NCI-H187 (cell line): ENCODE results near the gene ANKDD1A.

Experiments
- DNase-seq, 2 experiments: peaks; one replicate each; lab custom pipeline; 2025; lab: John Stamatoyannopoulos, UW

ANKDD1A gene

DNA sequence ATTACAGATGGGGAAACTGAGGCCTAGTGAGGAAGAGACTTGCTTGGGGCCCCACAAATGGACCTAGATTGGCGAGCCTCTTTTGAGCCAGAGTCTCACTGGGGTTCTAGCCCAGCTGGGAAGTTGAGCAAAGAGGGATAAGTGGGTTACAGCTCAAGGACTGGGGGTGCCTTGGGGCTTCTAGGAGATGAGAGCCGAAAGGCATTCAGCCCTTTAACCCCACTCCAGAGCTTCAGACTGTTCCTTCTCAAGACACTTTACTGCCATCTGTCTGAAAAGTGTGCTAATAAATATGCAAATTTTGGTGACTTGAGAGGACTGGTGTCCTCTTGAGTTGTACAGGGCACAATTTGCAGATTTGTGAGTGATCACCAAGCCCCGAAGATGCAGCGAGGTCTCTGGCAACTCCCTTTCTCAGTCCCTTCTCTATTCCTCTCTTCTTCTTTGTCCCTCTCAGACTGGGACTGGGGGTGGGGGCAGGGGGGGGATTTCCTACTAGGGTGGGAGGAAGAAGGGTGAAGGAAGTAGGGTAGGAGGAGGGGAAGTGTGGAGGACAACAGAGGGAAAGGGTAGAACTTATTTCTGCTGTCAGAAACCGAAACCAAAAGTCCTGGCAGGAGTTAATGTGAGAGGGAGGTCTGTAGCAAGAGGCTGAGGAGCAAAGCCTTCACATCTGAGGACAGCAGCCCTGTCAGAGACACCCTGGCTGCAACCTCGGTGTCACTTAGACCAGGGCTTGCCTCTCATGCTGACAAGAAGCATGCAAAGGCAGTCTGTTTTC, 16.2 kb upstream of the ANKDD1A start:
- no peak for DNase-seq

GRCh38 chr15:64896371-64897069, 15.2 kb upstream of the ANKDD1A start:
- DNase-seq = no peak

DNA sequence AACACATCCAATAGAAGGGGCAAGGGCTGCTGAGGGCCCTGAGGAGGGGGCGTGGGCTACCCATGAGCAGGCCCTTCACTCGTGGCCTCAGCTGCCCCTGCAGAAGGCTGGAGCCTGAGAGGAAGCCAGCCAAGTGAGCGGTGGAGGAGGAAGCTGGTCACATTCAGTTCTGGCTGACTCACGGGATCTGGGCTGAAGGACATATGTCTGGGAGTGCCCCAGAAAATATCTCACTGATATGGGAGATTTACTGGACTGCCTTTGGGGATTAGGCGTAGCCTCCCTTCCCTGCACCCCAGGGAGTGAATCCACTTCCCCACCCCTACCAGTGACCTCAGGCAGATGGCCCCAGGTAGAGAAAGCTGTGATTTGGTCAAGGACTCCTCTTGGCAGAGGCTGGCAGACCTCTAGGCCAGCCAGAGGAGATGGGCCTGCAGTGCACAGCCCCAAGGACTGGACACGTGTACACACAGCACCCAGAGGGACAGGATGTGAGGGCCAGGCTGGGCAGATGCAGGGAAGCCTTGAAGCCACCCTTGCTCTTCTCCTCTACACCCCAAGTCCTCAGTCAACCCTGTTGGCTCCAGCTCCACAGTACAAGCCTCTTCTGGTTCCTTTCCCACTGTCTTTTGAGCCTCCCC, 14.2 kb upstream of the ANKDD1A start:
- no peak for DNase-seq

DNA sequence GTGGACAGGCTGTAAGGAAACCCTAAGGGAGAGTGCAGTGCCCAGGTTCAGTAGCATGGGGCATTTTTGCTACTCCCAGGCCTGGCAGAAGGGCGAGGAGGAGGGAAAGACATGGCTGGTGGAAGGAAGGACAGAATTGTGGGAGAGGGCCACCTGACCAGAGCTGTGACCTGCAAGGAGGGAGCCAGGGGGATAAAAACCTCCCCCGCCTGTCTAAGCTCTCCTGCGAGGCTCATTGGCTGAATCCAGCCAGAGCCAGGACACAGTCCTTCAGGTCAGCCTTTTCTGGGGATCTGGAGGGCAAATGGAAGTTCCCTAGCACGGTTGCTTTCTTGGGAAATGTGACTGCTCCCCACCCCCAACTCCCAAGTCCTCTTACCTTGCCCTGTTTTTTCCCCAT, 13.3 kb upstream of the ANKDD1A start:
- no peak for DNase-seq

DNA sequence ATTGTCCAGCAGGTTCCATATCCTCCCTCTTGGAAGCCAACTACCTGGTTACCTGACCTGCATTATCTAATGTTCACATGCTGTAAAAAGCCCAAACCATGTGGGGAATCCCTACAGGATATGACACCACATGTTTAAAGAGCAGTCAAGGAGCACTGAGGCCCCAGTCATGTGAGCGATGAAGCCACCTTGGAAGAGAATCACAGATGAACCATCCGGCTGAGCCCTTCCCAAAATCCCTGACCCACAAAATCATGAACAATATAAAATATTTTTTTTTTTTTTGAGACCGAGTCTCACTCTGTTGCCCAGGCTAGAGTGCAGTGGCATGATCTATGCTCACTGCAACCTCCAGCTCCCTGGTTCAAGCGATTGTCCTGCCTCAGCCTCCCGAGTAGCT, 10.6 kb upstream of the ANKDD1A start:
- no peak for DNase-seq

DNA sequence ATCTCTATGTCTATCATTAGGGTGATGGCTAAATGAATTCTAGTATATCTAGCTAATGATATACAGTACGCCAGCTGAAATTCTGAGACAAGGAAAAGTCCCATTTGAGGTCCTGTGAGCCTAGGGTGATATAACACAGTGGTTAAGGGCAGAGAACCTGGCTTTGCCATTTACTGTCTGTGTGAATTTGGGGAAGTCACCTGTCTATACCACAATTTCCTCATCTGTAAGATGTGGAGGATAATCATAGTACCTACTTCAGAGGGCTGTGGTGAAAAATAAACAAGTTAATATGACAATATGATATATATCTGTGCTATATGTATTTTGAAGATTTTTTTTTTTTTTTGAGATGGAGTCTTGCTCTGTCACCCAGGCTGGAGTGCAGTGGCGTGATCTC, 9.8 kb upstream of the ANKDD1A start:
- DNase-seq = no peak

DNA sequence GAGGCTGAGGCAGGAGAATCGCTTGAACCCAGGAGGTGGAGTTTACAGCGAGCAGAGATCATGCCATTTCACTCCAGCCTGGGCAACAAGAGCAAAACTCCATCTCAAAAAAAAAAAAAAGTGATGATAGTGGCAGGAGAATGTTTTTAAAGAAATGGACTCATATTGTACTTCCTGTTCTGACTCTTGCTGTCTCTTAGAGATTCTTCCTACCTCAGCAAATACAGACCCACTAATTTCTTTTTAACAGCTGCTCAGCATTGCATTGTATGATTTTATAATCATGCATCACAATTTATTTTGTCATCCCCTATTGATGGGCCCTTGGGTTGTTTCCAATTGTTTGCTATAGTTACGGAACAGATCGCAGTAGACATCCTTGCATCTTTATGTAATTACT, 8.8 kb upstream of the ANKDD1A start:
- no peak for DNase-seq

DNA sequence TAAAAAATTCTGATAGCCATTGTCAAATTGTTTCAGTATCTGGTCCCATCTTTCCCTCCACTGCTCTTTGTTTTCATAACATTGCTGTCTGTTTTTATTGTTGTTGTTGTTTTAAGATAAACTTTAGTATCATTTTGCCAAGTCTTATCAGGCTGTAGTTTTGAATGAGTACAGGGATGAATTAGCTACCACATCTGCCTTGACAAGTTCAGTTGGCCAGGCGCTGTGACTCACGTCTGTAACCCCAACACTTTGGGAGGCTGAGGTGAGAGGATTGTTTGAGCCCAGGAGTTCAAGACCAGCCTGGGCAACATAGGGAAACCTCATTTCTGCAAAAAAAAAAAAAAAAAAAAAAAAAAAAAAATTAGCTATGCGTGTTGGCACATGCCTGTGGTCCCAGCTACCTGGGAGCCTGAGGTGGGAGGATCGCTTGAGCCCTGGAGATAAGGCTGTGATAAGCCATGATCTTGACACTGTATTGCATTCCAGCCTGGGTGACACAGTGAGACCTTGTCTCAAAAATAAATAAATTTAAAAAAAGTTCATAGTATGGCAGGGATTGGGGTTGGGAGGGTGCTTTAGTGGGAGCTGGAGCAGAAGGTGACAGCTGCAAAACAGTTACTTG, 8.3 kb upstream of the ANKDD1A start:
- no peak for DNase-seq

- no peak for DNase-seq
Measured at GRCh38 chr15:64904189-64904588, 7.5 kb upstream of the ANKDD1A start.

DNA sequence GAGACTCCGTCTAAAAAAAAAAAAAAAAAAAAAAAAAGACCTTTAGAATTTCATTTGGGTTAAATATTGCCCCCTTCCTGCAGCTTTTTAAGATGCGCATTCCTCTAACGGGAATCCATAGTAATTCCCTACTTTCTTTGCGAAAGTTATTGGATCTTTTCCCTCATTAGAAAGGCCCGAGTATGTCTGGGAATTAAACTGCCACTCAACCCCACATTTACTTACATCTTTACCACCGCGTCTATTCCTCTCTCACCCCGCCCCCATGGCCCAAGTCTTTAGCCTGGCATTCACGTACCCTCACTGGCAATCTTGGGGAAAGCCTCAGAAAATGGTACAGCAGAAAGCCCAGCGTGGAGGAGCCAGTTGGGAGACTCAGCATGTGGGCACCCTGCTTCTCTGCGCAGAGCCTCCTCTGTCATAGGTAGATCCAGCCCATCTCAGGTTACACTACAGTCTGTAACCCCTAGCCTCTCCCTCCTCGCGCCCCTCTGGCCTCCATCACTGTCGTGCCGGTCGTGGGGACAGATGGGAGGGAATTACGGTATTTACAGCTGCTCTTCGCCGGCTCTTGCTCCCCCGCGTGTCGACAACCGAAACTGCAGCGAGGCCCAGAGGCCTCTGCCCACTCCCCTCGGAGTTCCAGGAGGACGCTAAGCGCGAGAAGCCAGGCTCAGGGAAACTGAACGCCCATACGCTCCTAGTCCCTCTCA, 6.4 kb upstream of the ANKDD1A start:
- DNase-seq = no peak

GRCh38 chr15:64905941-64906340, 5.8 kb upstream of the ANKDD1A start:
- DNase-seq = no peak

GRCh38 chr15:64906402-64906801, 5.3 kb upstream of the ANKDD1A start:
- DNase-seq = no peak

- DNase-seq = no peak
Measured at GRCh38 chr15:64907991-64908390, 3.7 kb upstream of the ANKDD1A start.

DNA sequence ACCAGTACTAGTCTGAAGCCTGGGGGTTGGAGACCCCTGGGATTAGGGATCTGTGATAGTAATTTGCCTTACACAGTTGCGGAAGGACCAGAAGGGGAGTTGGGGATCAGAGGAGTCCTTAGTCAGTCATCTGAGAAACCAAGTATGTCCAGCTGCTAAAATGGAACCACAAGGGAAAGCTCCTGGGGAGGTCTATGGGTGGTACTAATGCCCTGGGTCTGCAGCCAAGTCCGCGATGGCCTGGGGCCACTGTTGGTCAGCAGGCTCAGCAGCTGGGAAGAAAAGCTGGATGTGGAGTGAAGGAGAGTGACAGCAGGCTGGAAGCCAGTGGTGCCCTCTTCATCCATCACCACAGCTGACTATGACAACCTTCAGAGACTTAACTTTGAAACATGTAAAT, 2.2 kb upstream of the ANKDD1A start:
- DNase-seq = no peak

DNA sequence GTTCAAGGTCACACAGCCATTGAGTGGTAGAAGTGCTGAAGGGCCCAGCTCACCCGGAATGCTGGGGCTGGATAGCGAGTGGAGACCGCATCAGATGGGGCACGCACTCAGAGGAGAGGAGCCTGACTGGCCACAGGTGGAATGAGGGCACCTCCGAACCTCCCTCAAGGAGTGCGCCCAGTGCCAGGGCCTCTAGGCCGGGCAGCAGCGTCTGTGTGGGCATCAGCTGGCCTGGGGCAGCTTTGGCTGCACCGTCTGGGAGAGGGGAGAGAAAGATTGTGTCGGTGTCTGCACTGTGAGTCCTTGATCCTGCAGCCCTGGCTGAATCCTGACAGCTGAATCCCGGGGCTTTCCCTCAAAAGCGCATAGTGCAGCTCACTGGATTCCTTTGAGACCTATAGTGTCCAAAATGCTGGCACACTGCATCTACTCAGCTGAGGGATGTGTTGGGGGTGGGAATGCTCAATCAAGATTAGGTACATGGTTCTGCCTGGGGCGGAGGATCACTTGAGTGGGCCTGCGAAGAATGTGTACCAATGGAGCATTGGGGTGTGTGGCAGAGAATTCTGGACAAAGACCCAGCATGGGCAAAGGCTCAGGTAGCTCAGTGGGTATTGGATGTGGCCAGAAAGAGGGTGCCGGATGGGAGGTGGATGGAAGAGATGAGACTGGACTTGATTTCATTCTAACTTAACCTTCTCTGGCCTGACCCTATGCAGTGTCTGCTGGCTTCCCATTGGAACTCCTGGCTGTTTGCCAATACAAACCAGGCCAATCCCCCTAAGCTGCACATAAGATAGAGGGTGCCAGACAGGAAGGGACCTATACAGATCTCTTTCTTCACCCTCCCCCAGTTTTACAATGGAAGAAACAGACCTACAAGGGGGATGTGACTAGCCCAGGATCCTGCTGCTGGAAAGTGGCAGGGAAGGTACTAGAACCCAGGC, 950 bp downstream of the ANKDD1A start:
- no peak for DNase-seq

DNA sequence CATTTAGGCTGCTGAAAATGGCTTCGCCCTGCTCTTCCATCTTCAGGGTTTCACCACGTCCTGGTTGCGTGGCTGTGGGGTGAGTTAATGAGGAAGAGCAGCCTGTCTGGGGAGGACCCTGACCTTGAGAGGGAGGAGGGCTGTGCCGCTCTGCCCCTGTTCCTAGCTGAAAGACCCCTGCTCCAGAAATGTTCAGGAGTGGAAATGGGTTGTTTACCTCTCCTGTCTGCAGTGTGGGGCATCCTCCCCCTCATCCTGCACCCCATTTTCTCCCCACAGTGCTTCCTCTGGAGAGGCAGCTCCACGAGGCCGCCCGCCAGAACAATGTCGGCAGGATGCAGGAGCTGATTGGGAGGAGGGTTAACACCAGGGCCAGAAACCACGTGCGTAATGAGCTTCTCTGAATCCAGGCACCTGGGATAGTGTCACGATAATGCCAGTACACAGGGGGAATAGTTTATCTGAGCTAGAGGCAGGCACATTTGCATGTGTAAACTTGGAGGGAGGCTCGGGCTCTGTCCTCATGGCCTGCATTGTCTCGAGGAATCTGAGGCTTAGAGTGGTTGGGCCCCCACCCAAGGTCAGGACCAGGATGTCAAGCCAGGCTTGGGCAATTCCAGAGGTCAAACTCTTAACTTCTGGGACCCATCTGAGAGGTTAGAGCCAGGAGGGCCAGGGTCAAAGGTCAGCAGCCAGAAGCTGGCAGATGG, 4.0 kb downstream of the ANKDD1A start:
- DNase-seq = no peak

GRCh38 chr15:64916365-64916764, 4.7 kb downstream of the ANKDD1A start:
- no peak for DNase-seq

DNA sequence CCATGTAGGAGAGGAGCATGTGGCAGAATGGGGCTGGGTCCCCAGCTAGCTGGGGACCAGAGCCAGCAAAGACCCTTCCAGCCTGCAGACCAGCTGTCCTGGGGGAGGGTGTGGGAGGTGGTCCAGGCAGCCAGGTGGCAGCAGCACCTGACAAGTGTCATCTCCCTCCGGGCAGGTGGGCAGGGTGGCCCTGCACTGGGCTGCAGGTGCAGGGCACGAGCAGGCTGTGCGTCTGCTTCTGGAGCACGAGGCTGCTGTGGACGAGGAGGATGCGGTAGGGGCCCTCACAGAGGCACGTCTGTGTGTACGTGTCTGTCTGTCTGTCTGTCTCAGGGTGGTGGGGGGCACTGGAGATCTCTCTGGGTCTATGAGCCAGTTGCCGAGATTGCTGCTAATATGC, 5.5 kb downstream of the ANKDD1A start:
- no peak for DNase-seq

DNA sequence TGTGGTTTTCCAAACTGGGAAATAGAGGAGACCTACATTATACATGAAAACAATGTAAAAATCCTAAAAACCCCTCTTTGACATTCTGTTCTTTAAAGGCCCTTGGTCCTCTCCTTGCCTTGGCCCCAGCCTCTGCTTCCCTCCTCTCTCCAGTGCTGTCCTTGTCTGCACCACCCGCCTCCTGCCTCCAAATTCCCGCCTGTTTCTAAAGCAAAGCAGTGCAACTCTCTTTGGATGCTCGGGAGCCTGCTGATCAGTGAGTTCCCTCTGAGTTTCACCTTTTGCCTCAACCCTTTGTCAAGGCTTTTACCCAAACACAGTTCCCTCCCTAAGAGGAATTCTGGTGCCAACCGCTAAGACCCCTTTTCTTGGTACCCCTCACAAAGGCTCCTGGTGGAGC, 8.0 kb downstream of the ANKDD1A start:
- DNase-seq = no peak

DNA sequence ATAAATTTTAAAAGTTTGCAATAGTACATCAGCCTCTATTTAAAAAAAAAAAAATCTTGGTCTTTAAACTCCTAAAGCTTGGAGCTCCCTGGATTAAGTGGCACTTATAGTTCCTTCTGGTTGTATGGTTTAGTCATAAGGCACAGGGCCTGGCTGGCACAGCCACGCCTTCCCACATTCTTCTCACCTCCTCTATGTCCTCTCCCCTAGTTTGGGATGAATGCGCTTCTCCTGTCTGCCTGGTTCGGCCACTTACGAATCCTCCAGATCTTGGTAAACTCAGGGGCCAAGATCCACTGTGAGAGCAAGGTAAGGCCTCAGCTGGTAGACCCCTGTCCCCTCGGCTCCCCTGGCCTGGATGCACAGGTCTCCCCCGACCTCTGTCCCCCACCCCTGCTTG, 10.0 kb downstream of the ANKDD1A start:
- DNase-seq = no peak
